Smooth muscle cell of bladder (primary cell): ENCODE measurements around the gene E2F8. TPM values are rescaled to one million over a fixed set of nuclear protein-coding genes. Genes with fewer than 3 reads are reported as not detected.

Experiments used
- total RNA-seq: library from RNA; depleted of rRNA; stranded (reverse); fragments of >200 nt; gene quantifications from 2 replicates; pipeline ENCODE4 v1.2.3, GENCODE V29; 2014

The E2F8 gene, protein sequence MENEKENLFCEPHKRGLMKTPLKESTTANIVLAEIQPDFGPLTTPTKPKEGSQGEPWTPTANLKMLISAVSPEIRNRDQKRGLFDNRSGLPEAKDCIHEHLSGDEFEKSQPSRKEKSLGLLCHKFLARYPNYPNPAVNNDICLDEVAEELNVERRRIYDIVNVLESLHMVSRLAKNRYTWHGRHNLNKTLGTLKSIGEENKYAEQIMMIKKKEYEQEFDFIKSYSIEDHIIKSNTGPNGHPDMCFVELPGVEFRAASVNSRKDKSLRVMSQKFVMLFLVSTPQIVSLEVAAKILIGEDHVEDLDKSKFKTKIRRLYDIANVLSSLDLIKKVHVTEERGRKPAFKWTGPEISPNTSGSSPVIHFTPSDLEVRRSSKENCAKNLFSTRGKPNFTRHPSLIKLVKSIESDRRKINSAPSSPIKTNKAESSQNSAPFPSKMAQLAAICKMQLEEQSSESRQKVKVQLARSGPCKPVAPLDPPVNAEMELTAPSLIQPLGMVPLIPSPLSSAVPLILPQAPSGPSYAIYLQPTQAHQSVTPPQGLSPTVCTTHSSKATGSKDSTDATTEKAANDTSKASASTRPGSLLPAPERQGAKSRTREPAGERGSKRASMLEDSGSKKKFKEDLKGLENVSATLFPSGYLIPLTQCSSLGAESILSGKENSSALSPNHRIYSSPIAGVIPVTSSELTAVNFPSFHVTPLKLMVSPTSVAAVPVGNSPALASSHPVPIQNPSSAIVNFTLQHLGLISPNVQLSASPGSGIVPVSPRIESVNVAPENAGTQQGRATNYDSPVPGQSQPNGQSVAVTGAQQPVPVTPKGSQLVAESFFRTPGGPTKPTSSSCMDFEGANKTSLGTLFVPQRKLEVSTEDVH
- not detected in 2 replicates for total RNA-seq

GRCh38 chr11:19240420-19241259 lies at the start of gene E2F8:
TSS of gene E2F8 (minus strand) at chr11:19240945. CDS start at chr11:19240121, 824 bp downstream.

DNA sequence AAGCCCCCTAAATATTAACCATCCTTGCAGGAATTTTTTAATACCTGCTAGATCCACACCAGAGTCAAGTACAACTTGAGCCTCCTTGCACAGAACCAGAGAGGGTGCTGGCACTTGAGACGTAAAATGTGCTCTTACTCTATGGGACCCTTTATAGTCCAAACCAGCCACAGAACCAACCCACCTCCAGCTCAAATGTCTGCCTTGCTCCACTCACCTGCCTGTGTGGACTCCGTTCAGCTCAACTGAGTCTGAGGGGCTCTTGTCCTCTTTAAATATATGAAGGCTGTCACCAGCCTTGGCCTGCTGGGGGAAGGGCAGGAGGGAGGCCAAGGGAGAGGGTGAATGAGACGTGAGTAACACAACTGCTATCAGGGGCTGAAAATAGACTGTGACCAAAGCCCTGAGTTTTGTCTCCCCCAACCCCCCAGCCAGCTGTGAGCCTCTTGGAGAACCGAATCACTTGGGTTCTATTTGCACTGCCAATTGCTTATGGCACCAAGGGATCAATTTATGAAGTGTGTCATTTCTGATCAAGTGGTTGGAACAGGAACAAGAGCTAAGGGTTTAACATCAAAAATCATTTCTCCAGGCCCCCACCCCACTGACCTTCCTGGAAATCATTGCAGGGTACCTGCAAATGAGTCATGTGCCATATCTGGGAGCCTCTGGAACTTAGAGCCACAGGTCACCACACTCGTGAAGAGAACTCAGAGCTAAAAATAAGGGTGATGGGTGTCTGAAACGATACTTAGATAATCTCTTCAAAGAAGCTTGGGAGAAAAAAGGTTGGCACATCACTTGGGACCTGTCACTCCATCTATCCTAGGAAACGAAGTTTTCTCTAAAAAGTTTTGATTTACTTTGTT lies 38.8 kb downstream of the E2F8 start, which contains the start of gene CSRP3:
Gene CSRP3, minus strand, starts transcription at position 247 of the 869 bp plus-strand sequence. CDS start 9,535 bp downstream, outside the sequence.

Other genes starting within 250 kb of the E2F8 start
- not detected in 2 replicates for gene MRGPRX2, start 180.2 kb downstream of the E2F8 start, total RNA-seq
- gene ZDHHC13, start 123.8 kb downstream of the E2F8 start, total RNA-seq, result 10.6 and 12.4 TPM in 2 replicates
- not detected in 2 replicates for gene CSRP3, start 39.0 kb downstream of the E2F8 start, total RNA-seq